ENCODE data around the gene TMEM169.

Gene TMEM169

GRCh38 chr2:216114382-216114713 lies 32.6 kb downstream of the TMEM169 start:
- 0 out of 2 replicates have a peak overlapping the region, but pooled peaks have one; percentile 13 for H3K27ac ChIP-seq (ENCODE audit: low read depth, low read length)
- H3K79me2 ChIP-seq (ENCODE audit: control insufficient read depth, insufficient read depth, low read length, unreplicated experiment), result peaks cover 88% of the 10 kb centered on the region

GRCh38 chr2:216114714-216115531 lies 33.2 kb downstream of the TMEM169 start:
- Histone ChIP-seq H3K4me1 (ENCODE audit: control insufficient read depth, insufficient read depth, low read length, unreplicated experiment) (peaks cover 53% of the 10 kb centered on the region), H3K27ac (ENCODE audit: low read depth, low read length) (peak overlapping the region; percentile 63), H3K79me2 (ENCODE audit: control insufficient read depth, insufficient read depth, low read length, unreplicated experiment) (peaks cover 88% of the 10 kb centered on the region), H3K4me3 (ENCODE audit: low read depth, low read length) (peak overlapping the region; percentile 77), H3K36me3 (ENCODE audit: insufficient read depth, low read length) (peaks cover 57% of the 10 kb centered on the region), H2AFZ (ENCODE audit: low read length, unreplicated experiment) (peak overlapping the region; percentile 56), H3K27me3 (ENCODE audit: insufficient read depth, low read length) (no peaks in the 10 kb centered on the region)

More at GRCh38 chr2:216114382-216114713, 32.6 kb downstream of the TMEM169 start:
- Histone ChIP-seq H3K4me1 (ENCODE audit: control insufficient read depth, insufficient read depth, low read length, unreplicated experiment) (peaks cover 53% of the 10 kb centered on the region), H3K36me3 (ENCODE audit: insufficient read depth, low read length) (peaks cover 52% of the 10 kb centered on the region), H3K27me3 (ENCODE audit: insufficient read depth, low read length) (no peaks in the 10 kb centered on the region), H3K4me3 (ENCODE audit: low read depth, low read length) (no peak overlapping the region), H2AFZ (ENCODE audit: low read length, unreplicated experiment) (no peak overlapping the region)

DNA sequence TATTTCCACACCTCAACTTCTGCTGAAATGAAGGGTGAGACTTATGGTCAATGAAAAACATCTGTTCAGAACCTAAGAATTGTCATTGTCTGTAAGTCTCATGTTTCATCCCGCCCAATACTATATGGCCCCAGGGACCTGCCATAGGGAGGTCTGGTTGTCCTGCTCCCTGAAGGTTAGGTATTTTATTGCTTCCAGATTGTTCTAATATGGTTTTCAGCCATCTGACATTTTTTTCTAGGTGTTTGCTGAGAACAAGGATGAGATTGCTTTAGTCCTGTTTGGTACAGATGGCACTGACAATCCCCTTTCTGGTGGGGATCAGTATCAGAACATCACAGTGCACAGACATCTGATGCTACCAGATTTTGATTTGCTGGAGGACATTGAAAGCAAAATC lies 34.7 kb downstream of the TMEM169 start:
- H3K4me1 ChIP-seq (ENCODE audit: control insufficient read depth, insufficient read depth, low read length, unreplicated experiment), result peaks cover 42% of the 10 kb centered on the region
- no peaks in the 10 kb centered on the region for H3K27me3 ChIP-seq (ENCODE audit: insufficient read depth, low read length)
- no peak overlapping the region for H2AFZ ChIP-seq (ENCODE audit: low read length, unreplicated experiment)
- peaks cover 49% of the 10 kb centered on the region for H3K36me3 ChIP-seq (ENCODE audit: insufficient read depth, low read length)
- H3K4me3 ChIP-seq (ENCODE audit: low read depth, low read length), result no peak overlapping the region
- no peak overlapping the region for H3K27ac ChIP-seq (ENCODE audit: low read depth, low read length)
- H3K79me2 ChIP-seq (ENCODE audit: control insufficient read depth, insufficient read depth, low read length, unreplicated experiment), result peaks cover 79% of the 10 kb centered on the region

DNA sequence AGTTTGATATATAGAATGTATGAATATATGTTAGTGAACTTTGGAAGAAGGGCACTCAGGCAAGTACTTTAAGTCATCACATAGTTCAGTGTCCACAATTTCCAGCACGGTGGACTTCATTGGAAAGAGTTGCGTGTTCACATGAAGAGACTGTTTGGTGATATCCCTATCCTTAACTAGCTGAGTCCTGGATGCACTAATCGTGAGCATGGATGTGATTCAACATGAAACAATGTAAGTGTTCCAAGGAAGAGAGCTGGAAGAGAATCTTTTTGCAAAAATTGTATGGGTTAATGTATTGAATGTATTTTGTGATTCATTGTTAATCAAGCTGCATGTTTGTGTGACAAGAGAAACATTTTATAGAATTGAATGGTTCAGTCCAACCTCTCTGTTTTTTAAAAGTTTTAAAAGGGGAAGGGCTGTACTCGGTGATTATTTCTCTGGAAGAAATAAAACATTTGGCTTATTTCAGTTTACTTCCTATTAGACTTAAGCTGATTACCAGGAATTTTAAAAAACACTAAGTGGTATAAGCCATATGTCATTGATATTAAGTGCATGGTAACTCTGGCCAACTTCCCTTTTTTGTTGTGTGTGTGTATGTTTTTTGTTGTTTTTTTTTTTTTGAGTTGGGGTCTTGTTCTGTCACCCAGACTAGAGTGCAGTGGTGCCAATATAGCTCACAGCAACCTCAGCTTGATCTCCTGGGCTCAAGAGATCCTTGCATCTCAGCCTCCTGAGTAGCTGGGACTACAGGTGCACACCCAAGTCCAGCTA lies 36.0 kb downstream of the TMEM169 start:
- H3K36me3 ChIP-seq (ENCODE audit: insufficient read depth, low read length), result peaks cover 56% of the 10 kb centered on the region
- no peak overlapping the region for H3K4me3 ChIP-seq (ENCODE audit: low read depth, low read length)
- no peak overlapping the region for H2AFZ ChIP-seq (ENCODE audit: low read length, unreplicated experiment)
- H3K27ac ChIP-seq (ENCODE audit: low read depth, low read length), result no peak overlapping the region
- H3K4me1 ChIP-seq (ENCODE audit: control insufficient read depth, insufficient read depth, low read length, unreplicated experiment), result peaks cover 28% of the 10 kb centered on the region
- no peaks in the 10 kb centered on the region for H3K27me3 ChIP-seq (ENCODE audit: insufficient read depth, low read length)
- peaks cover 74% of the 10 kb centered on the region for H3K79me2 ChIP-seq (ENCODE audit: control insufficient read depth, insufficient read depth, low read length, unreplicated experiment)

- no peaks in the 10 kb centered on the region for H3K27me3 ChIP-seq (ENCODE audit: insufficient read depth, low read length)
- H3K79me2 ChIP-seq (ENCODE audit: control insufficient read depth, insufficient read depth, low read length, unreplicated experiment), result peaks cover 72% of the 10 kb centered on the region
- H2AFZ ChIP-seq (ENCODE audit: low read length, unreplicated experiment), result no peak overlapping the region
- H3K4me3 ChIP-seq (ENCODE audit: low read depth, low read length), result no peak overlapping the region
- H3K27ac ChIP-seq (ENCODE audit: low read depth, low read length), result no peak overlapping the region
- H3K4me1 ChIP-seq (ENCODE audit: control insufficient read depth, insufficient read depth, low read length, unreplicated experiment), result peaks cover 25% of the 10 kb centered on the region
- peaks cover 55% of the 10 kb centered on the region for H3K36me3 ChIP-seq (ENCODE audit: insufficient read depth, low read length)
Observed at GRCh38 chr2:216118474-216118873, 36.8 kb downstream of the TMEM169 start.

- no peak overlapping the region for H3K27ac ChIP-seq (ENCODE audit: low read depth, low read length)
- H3K36me3 ChIP-seq (ENCODE audit: insufficient read depth, low read length), result peaks cover 53% of the 10 kb centered on the region
- no peak overlapping the region for H2AFZ ChIP-seq (ENCODE audit: low read length, unreplicated experiment)
- peaks cover 71% of the 10 kb centered on the region for H3K79me2 ChIP-seq (ENCODE audit: control insufficient read depth, insufficient read depth, low read length, unreplicated experiment)
- no peaks in the 10 kb centered on the region for H3K27me3 ChIP-seq (ENCODE audit: insufficient read depth, low read length)
- H3K4me1 ChIP-seq (ENCODE audit: control insufficient read depth, insufficient read depth, low read length, unreplicated experiment), result peaks cover 25% of the 10 kb centered on the region
- H3K4me3 ChIP-seq (ENCODE audit: low read depth, low read length), result no peak overlapping the region
Observed at GRCh38 chr2:216119146-216119545, 37.4 kb downstream of the TMEM169 start.

DNA sequence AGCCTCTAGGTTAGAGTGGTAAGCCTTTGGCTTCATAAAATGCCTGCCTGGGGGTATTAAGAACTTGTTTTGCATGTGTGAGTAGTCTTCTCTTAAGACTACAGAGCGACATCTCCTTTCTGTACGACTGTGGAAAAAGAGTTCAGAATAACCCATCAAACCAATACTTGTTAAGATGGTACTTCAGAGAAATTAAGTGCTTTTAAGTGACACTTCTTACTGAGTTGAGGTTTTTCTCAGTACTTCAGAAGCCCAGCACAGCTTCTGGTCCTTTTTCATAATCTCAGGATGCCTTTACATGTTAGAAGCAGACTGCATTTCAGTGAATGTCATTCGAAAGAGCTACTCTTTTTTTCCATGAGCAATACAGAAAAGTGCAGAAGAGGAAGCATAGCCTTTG lies 38.3 kb downstream of the TMEM169 start:
- Histone ChIP-seq H3K4me3 (ENCODE audit: low read depth, low read length) (no peak overlapping the region), H2AFZ (ENCODE audit: low read length, unreplicated experiment) (no peak overlapping the region), H3K27me3 (ENCODE audit: insufficient read depth, low read length) (no peaks in the 10 kb centered on the region), H3K27ac (ENCODE audit: low read depth, low read length) (no peak overlapping the region), H3K79me2 (ENCODE audit: control insufficient read depth, insufficient read depth, low read length, unreplicated experiment) (peaks cover 75% of the 10 kb centered on the region), H3K4me1 (ENCODE audit: control insufficient read depth, insufficient read depth, low read length, unreplicated experiment) (peaks cover 25% of the 10 kb centered on the region), H3K36me3 (ENCODE audit: insufficient read depth, low read length) (peaks cover 59% of the 10 kb centered on the region)

DNA sequence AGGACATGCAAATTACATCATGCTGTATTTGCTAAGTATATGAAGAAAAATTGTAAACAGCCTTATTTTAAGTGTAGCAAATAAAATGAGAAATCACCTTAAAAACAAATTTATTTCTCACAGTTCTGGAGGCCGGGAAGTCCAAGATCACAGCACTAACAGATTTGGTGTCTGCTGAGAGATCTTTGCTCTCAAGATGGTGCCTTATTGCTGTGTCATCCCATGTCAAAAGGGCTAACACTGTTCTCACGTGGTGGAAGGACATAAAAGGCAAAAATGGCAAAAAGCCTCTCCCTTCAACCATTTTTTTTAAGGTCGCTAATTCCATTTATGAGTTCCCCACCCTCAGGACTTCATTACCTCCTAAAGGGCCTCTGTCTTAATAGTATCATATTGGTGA lies 39.5 kb downstream of the TMEM169 start:
- H3K4me1 ChIP-seq (ENCODE audit: control insufficient read depth, insufficient read depth, low read length, unreplicated experiment), result peaks cover 16% of the 10 kb centered on the region
- no peak overlapping the region for H2AFZ ChIP-seq (ENCODE audit: low read length, unreplicated experiment)
- H3K27me3 ChIP-seq (ENCODE audit: insufficient read depth, low read length), result no peaks in the 10 kb centered on the region
- H3K27ac ChIP-seq (ENCODE audit: low read depth, low read length), result 0 out of 2 replicates have a peak overlapping the region, but pooled peaks have one; percentile 2
- peaks cover 66% of the 10 kb centered on the region for H3K79me2 ChIP-seq (ENCODE audit: control insufficient read depth, insufficient read depth, low read length, unreplicated experiment)
- H3K36me3 ChIP-seq (ENCODE audit: insufficient read depth, low read length), result peaks cover 69% of the 10 kb centered on the region
- no peak overlapping the region for H3K4me3 ChIP-seq (ENCODE audit: low read depth, low read length)

GRCh38 chr2:216126943-216127342 lies 45.2 kb downstream of the TMEM169 start:
- Histone ChIP-seq H3K79me2 (ENCODE audit: control insufficient read depth, insufficient read depth, low read length, unreplicated experiment) (peaks cover 38% of the 10 kb centered on the region), H3K27ac (ENCODE audit: low read depth, low read length) (no peak overlapping the region), H3K36me3 (ENCODE audit: insufficient read depth, low read length) (peaks cover 74% of the 10 kb centered on the region), H2AFZ (ENCODE audit: low read length, unreplicated experiment) (no peak overlapping the region), H3K27me3 (ENCODE audit: insufficient read depth, low read length) (no peaks in the 10 kb centered on the region), H3K4me3 (ENCODE audit: low read depth, low read length) (no peak overlapping the region), H3K4me1 (ENCODE audit: control insufficient read depth, insufficient read depth, low read length, unreplicated experiment) (no peaks in the 10 kb centered on the region)

GRCh38 chr2:216130346-216130971 lies 48.7 kb downstream of the TMEM169 start:
- H3K4me1 ChIP-seq (ENCODE audit: control insufficient read depth, insufficient read depth, low read length, unreplicated experiment), result no peaks in the 10 kb centered on the region
- peaks cover 24% of the 10 kb centered on the region for H3K79me2 ChIP-seq (ENCODE audit: control insufficient read depth, insufficient read depth, low read length, unreplicated experiment)
- H2AFZ ChIP-seq (ENCODE audit: low read length, unreplicated experiment), result no peak overlapping the region
- H3K36me3 ChIP-seq (ENCODE audit: insufficient read depth, low read length), result peaks cover 82% of the 10 kb centered on the region
- no peaks in the 10 kb centered on the region for H3K27me3 ChIP-seq (ENCODE audit: insufficient read depth, low read length)
- no peak overlapping the region for H3K27ac ChIP-seq (ENCODE audit: low read depth, low read length)
- no peak overlapping the region for H3K4me3 ChIP-seq (ENCODE audit: low read depth, low read length)

Measured in ACC112 (cell line).